CD4-positive, alpha-beta T cell treated with Interferon alpha-2 for 1 hour (primary cell): ENCODE measurements around the gene RBKS.
"Not testable (repeated sequence)": the region's sequence is repeated elsewhere in the genome, so short reads cannot be mapped to it uniquely, and the experiment has no call there.

Experiments
- DNase-seq, 2 donors: peaks; one replicate each; pipeline ENCODE4 v3.0.0-alpha.2; 2020 to 2022

RBKS gene

DNA sequence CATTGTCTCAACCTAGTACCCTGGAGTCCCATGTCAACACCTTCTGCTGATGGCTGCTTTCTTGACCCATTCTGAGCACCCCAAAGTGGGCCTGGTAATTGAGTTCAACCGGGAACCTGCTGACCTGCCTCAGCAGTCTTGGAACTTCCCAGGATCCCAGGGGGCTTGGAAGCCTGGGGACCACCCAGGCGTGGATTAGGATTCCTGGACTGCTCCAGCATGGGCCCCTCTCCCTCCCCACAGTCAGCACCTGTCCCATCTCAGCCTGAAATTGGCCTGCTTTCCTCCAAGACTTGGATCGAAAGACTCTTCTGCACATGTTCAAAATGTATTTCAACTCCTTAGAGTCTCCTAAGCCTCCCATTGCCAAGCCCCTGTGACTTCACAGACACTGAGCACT lies 134.1 kb downstream of the RBKS start:
- DNase-seq: no peak

- DNase-seq: no peak
Measured at GRCh38 chr2:27754831-27755230, 135.4 kb downstream of the RBKS start.

DNA sequence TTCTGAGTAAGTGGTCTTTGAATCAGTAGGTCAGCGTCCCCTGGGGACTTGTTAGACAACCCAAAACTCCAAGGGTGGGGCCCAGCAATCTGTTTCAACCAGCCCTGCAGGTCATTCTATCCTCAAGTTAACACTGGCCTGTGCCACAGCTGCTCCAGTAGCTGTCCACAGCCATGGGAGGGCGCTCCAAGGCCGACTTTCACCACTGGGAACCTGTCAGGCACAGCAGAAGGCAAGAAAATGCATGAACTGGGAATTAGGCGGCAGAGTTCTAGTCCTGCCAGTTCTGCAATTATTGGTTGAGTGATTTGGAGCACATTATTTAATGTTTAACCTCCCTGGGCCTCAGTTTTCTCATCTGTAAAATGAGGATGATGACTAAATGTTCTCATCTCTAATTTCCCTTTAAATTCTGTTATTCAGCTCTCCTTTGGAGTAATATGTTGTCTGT lies 136.0 kb downstream of the RBKS start:
- DNase-seq: peak; percentile 68 to 75

DNA sequence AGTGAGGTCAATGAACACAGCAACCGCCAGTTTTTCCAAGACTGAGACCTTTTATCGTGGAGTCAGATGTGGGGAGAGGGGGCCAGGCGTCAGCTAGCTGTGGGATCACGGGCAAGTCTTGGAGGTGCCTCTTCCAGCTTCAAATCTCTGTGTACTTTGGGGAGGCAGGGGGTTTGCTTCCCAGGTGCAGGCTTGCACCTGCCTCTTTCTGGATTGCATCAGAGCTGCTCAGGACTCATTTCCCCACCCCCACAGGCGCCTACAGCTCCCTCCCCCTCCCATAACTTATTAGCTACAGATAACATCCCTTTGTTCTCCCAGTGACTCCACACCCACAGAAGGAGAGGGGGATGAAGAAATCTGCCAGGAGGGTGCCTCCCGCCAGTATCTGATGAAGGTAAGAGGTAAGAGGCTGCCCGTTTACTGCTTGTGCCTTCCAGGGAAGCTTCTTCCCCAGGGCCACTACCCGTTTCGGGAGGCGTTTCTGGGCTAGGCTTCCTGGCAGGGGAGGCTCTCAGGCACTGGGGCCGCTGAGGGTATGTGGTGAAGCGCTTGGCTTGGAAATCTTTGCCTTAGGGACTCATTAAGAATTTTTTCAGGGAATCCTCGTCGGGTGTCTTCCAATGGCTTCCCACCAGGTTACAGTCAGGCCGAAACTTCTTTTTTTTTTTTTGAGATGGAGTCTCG lies 137.5 kb downstream of the RBKS start:
- DNase-seq: no peak

DNA sequence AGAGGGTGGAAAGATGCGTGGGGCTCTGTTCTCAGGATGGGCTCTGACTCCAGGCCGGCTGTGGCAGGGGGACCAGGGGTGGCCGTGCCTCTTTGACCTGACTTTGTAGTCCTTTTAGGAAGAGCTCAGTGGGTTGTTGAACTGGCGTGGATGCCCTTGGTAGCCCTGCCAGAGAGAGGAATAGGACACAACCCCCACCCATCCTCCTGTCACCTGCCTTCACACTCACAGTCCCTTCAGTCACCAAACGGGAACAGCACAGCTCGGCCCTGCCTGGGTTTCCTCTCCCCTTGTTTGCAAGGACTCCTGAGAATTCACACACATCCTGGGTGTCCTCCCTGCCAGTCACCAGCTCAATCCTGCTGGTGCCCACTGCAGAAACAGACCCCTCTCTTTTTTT lies 138.8 kb downstream of the RBKS start:
- no peak for DNase-seq

GRCh38 chr2:27748803-27749554 lies 141.2 kb downstream of the RBKS start:
- DNase-seq: not testable (repeated sequence)

- DNase-seq: no peak
Measured at GRCh38 chr2:27747827-27748352, 142.3 kb downstream of the RBKS start.

- DNase-seq: no peak
Measured at GRCh38 chr2:27746325-27746724, 143.9 kb downstream of the RBKS start.

GRCh38 chr2:27745494-27745893 lies 144.7 kb downstream of the RBKS start:
- DNase-seq: not testable (repeated sequence)

- no peak for DNase-seq
Measured at GRCh38 chr2:27742571-27742970, 147.6 kb downstream of the RBKS start.

DNA sequence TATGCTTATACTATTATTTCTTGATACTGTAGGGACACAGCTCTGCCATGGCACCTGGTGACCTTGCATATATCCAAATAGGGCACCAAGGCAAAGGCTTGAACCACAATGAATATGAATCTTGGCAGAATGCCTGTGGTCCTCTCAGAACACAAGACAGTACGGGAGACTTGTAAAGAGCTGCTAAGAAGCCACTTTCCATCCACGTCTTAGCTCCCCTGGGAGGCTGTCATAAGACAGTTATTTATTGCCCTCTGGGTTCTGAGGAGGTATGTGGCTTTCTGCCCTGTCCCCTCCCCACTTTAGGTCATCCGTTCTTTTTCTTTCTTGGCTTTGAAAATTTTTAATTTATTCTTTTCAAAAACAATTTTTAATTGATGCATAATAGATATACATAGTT lies 148.5 kb downstream of the RBKS start:
- no peak for DNase-seq

- no peak for DNase-seq
Measured at GRCh38 chr2:27739058-27739373, 151.2 kb downstream of the RBKS start.

DNA sequence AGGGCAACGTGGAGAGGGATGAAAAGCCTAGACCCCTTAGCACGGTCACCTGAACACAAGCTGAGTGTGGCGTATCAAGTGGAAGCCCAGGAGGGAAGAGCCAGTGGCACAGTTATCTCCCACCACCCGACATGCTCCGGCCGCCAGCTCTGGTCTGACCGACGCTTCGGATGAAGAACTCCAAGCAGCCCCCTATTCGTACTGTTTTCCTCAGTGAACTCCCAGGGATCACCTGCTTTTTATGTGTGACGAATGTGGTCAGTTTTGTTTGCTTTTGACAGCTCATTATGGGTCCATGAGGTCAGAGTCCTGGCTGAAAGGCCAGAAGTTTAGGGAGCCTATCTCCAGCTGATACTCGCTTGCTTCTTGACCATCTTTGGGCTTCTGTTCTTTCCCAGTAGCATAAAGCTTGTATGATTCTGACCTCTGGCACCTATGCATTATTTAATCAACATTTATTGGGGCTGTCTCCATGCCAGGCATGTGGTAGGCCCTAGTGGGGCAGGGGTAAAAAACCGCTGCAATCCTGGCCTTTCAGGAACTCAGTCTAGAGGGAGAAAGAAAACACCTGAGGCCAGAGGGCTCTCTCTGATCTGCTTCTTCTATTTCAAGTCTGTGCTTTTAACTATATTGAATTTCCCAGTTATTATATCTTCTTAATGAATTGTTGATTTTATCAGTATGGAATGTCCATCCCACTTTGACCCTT lies 151.7 kb downstream of the RBKS start:
- DNase-seq: no peak

- DNase-seq: no peak
Measured at GRCh38 chr2:27737676-27738348, 152.4 kb downstream of the RBKS start.

DNA sequence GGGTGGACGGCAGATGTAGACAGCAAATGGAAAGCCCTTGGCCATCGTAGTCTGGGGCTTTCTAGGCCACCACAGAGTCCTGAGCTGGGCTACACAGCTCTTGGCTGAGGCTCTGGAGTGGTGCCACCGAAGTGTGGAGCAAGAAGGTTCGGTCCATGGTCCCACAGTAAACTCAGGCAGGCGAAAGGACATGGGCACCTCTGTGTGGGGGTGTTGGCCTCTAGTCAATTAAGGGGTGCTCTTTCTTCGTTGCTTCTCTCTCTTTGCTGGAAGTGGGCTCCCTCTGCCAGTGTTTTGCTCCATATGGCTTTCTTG lies 153.3 kb downstream of the RBKS start:
- no peak for DNase-seq

DNA sequence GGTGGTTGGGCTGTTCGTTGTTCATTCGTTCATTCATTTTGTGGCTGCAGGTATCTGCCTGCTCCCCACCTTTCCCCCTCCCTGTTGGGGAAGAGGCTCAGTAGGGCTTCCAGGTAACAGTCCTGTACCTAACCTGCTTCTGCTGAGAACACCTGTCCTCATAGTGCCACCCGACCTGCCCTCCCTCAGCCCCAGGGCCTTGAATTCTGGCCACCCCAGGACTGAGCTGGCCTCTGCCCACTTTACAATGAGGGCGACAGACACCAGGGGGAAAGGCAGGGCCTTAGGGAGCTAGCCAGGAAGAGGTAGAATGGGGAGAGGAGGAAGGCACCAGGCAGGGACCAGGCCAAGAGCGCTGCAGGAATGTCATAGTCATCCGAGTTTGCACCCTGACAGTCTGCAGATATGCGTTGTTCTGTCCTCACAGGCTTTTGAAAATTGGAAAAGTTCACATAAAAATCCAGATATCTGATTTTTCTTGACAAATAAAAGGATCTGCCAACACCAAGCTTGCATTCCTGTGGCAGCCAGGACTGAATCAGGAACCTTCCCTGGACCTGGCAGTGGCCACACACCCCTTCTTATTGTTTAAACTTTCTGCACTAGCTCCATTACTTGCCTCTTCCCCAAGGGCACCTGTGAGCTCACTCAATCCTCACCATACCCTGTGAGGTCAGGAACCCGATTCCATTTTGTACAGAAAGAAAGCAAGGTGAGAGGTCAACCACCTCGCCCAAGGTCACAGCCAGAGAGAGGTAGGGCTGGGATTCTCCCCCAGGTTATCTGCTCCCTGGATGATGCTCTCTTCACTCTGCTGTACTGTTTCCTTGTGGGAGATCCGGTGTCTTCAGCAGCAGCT lies 153.9 kb downstream of the RBKS start:
- DNase-seq: no peak

DNA sequence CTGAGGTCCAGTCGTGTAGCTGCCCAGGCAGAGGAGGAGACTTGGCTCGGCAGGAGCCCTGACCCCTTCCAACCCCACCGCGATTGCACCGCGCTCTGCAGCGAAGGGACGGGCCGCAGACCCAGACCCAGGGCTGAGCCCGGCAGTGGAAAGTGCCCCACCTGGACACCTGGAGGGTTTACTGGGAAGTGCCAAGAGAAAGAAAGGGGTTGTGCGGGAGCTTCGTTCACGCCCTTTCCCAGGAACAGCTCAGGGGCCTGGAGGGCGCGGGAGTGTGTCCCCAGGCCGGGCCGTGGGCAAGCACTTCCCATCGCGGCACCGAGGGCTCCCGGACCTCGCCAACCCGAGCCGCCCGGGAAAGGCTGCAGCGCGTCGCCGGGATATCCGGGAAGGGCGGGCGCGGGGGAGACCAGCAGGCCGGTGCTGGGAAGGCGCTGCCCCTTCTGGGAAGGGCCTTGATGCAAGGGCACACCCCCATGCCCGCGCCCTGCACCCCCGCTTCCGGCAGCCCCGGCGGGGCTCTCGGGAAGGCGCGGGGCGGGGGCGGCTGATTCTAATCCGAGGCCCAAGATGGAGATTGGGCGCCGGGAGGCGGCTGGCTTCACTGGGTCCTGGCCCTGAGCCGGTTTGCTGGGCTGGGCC lies 154.8 kb downstream of the RBKS start:
- peak; percentile 62 to 70 for DNase-seq

DNA sequence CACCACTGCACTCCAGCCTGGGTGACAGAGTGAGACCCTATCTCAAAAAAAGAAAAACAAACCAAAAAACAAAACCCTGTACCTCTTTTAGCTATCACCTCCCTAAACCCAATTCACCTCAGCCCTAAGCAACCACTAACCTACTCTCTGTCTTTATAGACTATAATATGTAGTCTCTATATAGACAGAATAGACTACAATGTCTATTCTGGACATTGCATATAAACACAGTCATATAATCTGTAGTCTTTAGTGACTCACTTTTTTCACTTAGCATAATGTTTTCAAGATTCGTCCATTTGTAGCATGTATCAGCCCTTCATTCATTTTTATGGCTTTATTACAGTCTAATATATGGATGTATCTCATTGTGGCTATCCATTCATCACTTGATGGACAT lies 155.9 kb downstream of the RBKS start:
- no peak for DNase-seq
